HT-29 (cell line): ENCODE measurements around the gene KCNK18. TPM values are rescaled to one million over a fixed set of nuclear protein-coding genes. Genes with fewer than 3 reads are reported as not detected.
A peak's percentile ranks its signal among the peaks of the same experiment; 100 is the strongest.

Source experiments
- DNase-seq: peaks from one replicate; pipeline ENCODE4 v3.0.0-alpha.2; 2015; ENCODE audit warnings: low spot score
- total RNA-seq: library from RNA; depleted of rRNA; stranded (reverse); fragments of >200 nt; shearing (Covaris generic); gene quantifications from 2 replicates; pipeline ENCODE4 v1.2.3, GENCODE V29; 2014; rRNA removed

The KCNK18 gene
- total RNA-seq: not detected in 2 replicates

DNA sequence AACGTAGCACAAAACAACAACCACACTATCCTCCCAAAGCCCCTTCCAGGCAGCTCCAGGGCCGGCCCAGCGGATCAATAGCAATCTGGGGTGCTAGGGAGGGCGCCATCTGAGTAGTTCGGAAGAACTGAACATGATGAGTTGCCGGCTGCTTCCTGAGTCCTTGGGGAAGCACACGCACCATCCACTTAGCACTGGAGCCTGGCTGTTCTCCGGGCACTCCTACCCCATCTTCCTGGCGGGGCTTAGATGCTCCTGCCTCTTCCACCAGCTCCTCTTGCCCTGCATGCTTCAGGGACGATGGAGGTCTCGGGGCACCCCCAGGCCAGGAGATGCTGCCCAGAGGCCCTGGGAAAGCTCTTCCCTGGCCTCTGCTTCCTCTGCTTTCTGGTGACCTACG, at the start of gene KCNK18:
Gene KCNK18 (plus strand): TSS at position 301 of the 400 bp plus-strand sequence. CDS start 0 bp downstream, at position 301.
- DNase-seq: no peak

DNA sequence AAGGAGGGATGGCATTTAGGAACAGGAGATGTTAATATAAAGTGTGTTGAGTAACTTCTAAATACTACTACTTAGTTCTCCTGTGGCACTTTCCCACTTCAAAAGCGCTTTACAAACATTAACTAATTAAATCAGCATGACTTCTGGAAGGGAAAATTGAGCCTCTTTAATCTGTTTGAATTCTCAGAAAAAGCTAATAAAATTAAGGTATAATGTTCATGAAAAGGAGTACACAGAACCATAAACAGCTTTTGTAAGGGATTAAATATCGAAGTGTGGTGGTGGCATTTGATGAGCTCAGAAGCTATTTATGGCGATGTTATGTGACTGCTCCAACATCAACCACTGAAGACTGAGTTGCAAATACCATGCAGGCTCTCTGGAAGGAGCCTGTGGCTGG, 49.0 kb upstream of the KCNK18 start:
- no peak for DNase-seq

DNA sequence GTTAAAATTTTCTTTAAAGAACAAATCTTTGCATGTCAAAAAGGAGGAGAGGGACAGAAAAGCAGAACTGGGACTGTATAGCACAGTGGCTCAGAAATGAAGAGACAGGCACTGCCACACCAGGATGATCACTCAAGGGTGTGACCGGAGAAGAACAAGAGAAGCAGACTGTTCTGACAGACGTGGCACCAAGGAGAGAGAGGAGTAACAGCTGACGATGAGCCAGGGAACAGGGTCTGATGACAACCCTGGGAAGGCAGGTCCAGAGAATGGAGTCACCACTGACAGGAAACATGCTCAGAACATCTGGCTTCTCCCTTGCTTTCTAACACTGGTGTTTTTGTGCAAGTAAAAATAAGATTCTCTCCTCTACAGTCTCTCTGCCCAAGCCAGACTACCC, 44.6 kb upstream of the KCNK18 start:
- DNase-seq: no peak

DNA sequence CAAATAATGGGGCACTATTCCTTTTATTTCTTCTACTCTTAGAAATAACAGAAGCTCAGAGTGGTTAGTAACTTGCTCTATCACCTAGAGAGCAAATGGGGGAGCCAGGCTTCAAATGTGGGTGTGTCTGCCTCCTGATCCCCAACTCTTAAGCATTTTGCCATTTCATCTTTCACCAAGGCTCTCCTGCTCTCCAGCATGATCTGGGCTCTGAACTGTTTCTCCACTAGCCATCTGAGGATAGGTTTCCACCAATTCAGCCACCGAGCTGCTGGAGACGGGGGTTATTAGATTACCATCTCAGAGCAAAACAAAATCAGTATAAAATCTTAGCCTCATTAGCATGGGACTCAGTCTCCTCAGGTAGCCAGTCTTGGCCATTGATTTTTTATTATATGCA, 39.0 kb upstream of the KCNK18 start:
- no peak for DNase-seq

DNA sequence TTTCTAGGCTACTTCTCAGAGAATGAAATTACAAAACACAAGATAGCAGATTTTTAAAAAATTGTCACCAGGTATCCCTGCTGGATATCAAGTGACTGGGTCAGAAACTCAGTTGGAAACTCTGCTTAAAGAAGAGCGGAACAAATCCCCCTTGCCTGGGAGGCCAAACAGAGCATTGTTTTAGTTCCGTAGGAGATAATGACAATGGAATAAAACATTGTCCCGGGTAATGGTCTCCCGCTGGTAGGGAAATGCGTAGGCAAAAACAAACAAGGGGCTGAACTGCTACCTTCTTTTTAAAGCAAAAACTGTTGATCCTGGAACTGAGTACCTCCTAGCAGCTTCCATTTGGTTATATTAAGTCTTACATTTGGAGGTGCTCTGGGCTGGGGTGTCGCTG, 37.9 kb upstream of the KCNK18 start:
- DNase-seq: no peak

DNA sequence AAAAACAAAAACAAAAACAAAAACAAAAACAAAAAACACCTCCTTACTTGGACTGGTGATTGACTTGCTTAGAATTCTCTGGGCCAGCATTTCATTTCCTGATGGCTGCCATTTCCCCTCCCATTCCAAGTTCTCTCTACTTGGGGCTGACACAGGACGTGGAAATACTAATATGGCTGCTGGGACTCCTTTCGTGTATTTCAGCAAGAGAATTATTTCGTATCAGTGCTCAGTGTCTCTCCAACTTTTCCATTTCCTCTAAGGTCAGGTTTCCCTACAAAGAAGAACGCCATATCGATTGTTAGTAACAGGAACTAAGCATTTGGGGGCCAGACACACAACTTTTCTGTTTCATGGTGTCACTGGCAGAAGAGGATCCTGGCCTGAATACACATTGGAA, 36.7 kb upstream of the KCNK18 start:
- no peak for DNase-seq

DNA sequence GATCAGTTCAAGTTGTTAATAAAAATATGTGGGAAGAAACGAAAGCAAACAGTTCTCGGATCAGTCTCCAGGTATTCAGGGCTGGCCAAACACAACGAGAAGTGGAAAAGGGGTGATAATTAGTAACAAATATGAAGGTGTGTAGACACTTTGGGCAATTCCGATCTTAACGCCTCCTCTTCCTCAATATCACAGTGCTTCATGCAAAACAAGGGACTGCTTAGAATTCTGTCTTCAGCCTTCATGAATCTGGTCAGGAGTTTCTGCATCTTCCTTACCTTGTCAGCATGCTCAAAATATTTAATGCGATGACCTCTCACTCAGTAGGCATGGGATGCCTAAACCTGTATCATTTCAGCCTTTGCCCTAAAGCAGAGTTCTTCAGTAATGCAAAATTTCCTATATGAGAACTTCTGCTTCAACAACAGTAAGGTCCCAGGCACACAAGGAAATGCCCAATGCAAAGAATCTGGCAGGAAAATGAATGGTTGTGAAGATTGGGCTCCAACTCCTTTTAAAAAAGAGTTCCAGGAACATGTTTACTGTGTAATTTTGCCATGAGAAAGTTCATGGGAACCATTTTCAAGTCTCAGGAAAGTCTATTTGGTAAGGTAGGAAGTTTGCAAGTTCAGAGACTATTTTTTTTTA, 35.8 kb upstream of the KCNK18 start:
- no peak for DNase-seq

DNA sequence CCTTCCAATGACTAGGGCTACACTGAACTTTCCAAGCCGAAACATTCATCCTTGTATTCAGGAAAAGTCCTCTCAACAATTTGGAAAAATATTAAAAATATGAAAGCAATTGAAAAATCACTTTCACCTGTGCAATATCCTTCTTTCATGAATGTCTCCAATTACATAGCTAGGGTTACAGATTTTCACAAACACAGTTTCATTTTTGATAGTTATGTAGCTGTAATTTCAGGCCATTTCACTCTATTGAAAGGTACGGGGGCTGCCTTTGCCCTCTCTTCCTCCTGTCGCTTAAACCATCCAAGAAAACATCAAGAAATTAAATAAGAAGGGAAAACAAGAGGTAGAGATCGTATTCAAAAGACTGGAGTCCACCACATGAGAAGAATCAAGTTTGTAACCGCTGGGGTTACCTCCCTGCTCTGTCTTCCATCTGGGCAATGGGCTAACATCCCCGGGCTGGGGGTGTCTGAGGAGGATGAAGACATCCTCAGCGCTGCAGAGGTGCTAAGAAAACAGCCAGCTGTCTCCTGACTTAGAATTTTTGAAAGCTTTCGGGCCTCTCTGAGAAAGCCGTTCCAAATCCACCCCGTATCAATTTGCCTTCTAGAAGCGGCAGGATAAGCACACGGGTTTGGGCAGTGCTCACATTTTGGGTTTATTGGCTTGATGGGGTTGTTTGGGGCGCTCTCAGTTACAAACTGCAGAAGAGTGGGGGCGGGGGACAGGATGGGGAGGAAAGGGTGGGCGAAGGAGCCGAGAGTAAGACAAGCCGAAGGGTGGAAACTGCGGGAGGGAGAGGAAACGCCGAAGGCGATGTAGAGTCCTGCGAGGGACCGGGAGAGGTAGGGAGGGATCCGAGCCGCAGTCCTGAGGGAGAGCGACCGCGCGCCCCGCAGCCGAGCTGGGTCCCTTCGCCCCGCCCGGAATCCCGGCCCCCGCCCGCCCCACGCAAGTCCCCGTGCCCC, 34.9 kb upstream of the KCNK18 start:
- DNase-seq: no peak

DNA sequence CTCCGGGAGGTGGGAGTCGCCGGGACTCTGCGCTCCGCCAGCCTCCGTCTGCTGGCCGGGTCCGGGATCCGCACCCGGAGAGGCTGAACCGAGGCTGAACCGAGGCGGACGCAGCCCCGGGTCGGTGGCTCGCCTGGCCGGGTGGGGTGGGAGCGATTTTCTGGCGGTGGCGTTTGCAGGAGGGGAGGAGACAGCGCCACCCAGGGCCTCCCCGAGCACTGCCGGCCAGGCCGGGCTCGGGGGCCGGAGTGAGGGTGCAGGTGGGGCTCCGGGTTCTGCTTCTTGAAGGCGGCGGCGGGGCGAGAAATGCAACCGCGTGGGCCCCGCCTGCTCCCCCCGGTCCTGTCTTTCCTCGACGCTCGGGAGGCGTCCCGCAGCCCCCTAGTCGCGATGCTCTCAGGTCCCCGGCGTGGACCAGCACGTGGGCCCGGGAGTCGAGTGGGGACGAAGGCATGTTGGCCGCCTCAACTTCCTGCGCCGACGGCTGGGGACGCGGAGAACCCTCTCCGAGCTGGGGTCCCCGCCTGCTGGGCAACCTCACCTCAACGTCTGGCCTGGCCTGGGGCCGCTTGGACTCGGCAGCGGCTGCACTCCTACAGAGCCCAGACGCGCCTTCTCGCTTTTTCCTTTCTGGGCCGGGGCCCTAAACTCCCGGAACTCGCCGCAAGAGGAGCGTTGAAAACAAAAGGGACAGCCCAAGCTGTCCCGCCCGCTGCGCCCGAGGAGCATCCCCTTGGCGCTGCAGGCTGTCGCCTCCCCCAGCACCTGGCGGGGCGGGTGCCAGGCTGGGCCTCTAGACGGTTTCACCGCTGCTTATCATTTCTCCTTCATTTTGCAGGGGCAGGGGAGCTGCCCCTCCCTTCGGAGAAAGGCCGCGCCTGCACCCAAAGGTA, 34.0 kb upstream of the KCNK18 start:
- no peak for DNase-seq

DNA sequence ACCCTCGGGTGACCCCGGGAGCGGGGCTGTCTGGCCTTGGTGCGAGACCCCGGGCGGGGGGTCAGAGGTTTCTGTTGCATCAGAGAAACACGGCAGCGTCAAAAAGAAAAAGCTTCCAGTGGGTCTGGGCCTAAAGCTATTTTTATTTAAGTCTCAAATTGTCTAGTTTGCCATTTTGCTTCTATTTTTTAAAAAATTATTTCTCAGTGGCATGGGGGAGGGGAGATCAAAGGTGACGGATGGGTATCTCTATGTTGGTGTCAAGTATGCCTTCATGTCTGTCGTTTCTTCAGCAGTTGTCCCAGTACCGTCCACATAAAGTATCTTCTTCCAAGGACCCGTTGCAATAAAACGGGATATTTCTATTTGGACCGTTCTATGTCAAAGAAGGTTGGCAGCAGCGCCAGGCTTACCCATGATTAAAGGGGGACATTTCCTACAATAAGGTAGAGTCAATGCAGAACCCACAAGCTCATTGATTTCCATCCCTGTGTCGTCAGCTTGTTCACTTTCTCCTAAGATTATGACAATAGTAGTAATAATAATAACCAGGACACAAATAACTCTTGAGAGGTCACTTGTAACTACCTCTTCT, 33.2 kb upstream of the KCNK18 start:
- DNase-seq: no peak

DNA sequence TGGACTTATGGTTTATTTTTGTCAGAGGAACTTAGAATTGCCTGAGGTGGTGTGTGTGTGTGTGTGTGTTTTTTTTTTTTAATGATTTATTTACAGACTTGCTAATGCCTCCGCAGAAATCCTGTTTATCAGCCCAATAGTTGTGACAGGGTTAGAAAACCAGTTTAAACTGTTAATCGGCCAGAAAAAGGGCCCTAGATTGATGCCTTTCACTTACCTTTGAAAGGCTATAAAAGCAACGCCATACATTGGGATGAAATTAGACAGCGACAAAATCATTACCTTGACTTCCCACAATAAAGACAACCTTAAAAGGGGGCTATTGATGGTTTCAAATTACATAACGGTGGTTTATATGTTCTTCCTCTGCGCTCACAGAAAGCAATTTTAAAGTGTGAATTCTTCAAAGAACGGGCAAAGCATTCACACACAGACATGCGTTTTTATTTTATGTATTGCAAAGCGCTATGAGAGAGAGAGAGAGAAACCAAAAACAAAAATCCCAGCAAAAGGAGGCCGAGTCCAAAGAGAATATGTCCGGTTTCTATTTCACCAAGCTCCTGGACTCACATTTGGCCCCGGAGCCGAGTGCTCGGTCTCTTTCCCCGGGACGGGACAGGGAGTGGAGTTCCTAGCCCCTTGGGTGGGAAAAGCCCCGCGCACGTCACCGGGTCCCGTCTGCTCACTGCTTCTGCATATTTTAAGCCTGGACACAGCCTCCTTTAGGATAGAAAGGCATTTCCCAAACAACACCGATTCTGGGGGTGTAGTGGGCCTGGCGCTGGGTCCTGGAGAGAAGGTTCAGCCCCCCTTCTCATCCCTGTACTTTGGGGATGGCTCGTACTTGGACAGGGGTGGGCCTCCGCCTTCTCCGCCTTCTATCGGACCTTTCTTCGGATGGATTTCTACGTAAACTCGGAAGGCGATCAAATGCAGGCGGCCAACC, 32.4 kb upstream of the KCNK18 start:
- no peak for DNase-seq

DNA sequence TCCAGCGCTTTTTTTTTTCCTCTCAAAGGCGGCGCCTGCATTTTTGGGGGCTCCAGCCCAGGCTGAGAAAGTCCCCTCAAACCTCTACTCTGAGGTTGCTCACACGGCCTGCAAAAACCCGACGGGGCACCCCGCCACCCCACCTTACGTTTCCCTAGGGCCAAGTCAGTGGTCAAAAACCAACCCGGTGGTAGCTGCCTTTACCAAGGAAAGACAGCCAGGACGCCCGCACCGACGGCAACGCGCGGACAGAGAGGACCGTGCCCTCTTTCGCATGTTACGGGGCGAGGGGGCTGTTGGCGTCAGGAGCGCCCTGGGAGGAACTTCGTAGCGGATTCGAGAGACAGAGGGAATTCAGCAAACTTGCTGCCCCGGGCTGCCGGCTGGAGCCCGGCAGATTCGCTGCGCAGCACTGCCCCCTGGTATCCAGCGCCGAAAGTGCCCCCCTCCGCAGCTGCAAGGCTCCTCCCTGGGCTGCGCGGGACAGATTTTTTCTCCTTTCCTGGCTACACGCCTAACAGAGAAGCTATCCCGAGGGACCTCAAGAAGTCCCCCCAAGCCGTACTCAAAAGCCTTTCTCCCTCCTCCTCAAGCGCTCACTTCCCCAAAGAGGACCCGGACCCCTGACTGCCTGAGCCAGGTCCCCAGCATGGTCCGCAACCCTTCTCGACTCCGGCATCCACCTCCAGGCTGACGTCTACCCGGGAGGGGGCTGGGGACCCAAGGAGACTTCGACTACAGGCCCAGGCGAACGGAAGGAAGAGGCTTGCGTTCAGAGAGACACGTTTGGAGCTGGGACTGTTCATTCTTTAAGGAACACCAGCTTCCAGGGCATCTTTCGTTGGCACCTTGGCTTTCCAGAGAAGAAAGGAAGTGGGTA, 31.5 kb upstream of the KCNK18 start:
- DNase-seq: no peak

DNA sequence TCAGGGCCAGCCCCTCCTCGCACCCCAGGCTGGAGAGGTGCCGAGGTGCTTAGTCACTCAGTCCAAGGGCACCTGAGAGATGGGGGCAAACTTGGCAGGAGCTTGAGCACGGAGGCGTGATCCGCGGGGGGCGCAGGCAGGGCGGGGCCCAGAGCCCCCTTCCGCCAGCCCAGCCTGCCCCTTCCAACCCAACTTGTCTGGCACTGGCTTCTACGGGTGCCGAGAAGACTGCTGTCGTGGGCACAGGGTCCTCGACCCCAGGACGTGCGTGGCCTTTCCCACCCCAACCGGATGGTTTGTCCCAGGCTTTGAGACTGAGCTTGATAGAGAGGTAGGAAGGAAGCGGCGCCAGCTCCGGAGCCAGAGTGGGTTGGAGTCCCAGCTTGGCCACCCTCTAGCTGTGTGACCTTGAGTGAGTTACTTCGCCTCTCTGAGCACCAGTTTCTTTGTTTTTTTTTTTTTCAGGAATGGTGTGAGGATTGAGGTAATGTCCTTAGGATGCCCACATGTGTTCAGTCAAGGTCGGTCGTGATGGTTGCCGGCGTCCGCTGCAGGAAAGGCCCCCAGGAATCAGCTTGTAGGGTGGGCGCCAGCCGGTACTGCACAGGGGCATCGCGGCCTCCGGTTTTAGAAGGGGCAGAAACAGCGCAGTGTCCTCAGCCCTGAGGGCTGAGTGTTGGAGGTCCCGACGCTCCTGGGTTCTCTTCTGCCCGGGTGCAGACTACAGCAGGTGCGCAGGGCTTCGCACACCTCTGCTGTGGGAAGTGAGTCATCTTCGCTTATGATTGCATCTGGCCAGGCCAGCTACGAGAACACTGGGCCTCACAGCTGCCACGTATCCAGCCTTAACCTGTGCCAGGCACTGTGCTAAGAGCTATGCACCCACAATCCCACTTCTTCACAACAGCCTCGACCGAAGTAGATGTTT, 30.6 kb upstream of the KCNK18 start:
- DNase-seq: no peak

DNA sequence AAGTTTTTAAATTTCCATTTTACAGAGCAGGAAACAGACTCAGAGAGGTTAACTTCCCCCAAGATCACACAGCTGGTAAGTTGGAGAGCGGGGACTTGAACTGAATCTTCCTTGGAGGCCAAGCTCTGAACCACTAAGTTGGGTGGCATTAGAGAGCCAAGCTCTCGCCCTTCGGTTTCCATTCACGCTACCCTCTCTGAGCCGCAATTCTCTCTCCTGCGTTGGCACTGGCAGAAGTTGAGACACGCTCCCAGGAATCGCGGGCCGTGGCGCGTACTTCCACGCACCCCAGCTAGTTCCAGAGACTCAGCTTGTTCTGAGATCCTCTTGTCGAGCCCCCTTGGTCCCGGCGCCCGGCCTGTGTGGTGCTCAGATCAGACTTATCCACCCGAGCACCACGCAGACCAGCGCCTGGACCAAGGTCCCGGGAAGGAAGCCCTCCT, 29.9 kb upstream of the KCNK18 start:
- DNase-seq: no peak

DNA sequence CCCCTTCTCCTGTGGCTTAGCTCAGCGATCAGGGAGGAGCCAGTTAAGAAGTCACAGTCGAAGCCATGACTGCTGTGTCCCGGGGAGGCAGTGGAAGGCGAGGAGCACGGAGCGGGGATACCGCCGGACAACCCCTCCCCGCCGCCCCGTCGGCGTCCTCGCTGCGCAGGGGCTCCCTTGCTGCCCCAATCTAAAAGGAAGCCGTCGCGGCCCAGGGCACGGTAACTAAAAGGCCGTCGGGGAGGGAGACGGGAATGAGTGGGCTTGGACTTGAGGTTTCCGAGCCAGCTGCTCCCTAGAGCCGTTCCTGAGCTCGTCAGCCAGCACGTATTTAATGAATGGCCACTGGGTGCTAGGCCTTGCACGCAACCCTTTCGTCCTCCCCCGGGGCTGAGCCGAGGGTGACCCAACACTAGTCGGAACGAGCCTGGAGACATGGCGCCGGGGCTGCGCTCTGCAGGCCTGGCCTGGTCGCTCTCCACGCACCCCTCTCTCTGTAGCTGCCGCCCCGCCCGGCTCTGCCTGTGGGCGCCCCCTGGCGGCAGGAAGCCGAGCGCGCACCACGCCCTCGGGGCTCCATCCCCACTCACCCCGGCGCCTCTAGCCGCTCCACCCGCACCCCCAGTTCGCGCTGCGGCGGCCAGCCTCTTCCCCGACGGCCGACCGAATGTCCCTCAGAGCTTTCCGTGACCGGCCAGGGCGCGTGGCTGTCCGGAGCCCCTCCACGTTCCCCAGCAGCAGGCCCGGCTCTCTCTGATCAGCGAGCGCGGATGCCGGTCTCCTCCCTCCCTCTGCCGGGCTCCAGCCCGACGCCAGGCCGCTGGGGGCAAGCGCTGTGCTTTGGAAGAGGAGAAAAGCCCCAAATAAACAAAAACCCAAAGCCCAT, 29.3 kb upstream of the KCNK18 start:
- DNase-seq: peak; percentile 53

DNA sequence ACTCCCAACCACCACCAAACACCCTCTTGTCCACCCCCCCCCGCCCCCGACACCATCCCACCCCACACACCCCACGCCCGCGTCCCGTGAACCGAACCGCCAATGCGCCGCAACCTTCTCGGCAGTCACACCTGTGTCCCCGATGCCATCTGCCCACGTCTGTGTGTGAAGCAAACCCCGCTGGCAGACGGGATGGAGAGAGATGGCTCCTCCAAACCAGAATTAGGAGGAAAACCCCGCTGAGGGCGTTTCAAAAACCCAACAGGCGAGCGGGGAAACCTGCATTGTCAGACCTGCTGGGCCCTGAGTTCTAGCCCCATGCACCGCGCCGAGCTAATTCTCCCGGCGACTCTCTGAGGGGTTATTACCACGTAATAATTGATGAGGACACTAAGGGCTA, 28.6 kb upstream of the KCNK18 start:
- no peak for DNase-seq

DNA sequence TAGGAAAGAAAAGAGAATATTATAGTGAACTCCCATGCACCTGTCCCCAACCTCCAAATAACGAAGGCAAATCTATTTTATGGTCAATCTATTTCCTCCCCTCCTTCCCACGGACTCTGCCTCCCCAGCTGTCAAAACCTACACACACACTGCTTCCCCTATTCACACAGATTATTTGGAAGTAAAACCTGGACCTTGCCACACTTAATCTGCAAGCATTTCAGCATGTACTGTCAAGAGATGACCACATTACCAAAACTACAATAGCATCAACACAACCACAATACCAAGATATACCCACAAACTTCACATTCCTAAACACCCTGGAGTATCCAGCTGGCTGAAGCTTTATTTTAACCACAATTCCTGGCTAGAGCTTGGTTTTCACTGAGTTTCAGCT, 27.8 kb upstream of the KCNK18 start:
- DNase-seq: no peak
